SIG-M5 (cell line): ENCODE results near the gene ARFGAP3.
"Not testable (repeated sequence)": the region's sequence is repeated elsewhere in the genome, so short reads cannot be mapped to it uniquely, and the experiment has no call there.

Experiments
- DNase-seq: peaks from one replicate; lab custom pipeline; 2025; lab: John Stamatoyannopoulos, UW

Gene ARFGAP3

GRCh38 chr22:42794551-42795510 lies 62.2 kb downstream of the ARFGAP3 start:
- no peak for DNase-seq

- no peak for DNase-seq
Measured at GRCh38 chr22:42793848-42794405, 63.1 kb downstream of the ARFGAP3 start.

- no peak for DNase-seq
Measured at GRCh38 chr22:42792909-42793847, 63.9 kb downstream of the ARFGAP3 start.

- no peak for DNase-seq
Measured at GRCh38 chr22:42792453-42792908, 64.6 kb downstream of the ARFGAP3 start.

- DNase-seq = no peak
Measured at GRCh38 chr22:42791721-42792452, 65.2 kb downstream of the ARFGAP3 start.

- DNase-seq = no peak
Measured at GRCh38 chr22:42788466-42788865, 68.6 kb downstream of the ARFGAP3 start.

- DNase-seq = no peak
Measured at GRCh38 chr22:42788021-42788420, 69.1 kb downstream of the ARFGAP3 start.

- no peak for DNase-seq
Measured at GRCh38 chr22:42787357-42787736, 69.7 kb downstream of the ARFGAP3 start.

GRCh38 chr22:42786606-42787356 lies 70.3 kb downstream of the ARFGAP3 start:
- DNase-seq = no peak

- no peak for DNase-seq
Measured at GRCh38 chr22:42785706-42786499, 71.2 kb downstream of the ARFGAP3 start.

GRCh38 chr22:42782306-42782705 lies 74.8 kb downstream of the ARFGAP3 start:
- not testable (repeated sequence) for DNase-seq

- peak; percentile 46 for DNase-seq
Measured at GRCh38 chr22:42780070-42780540, 77.0 kb downstream of the ARFGAP3 start.

- DNase-seq = no peak
Measured at GRCh38 chr22:42777126-42777525, 79.9 kb downstream of the ARFGAP3 start.

GRCh38 chr22:42773167-42773566 lies 83.9 kb downstream of the ARFGAP3 start:
- no peak for DNase-seq

- DNase-seq = no peak
Measured at GRCh38 chr22:42772647-42773046, 84.4 kb downstream of the ARFGAP3 start.

GRCh38 chr22:42770941-42771647 lies 86.0 kb downstream of the ARFGAP3 start:
- DNase-seq = no peak

GRCh38 chr22:42770448-42770726 lies 86.7 kb downstream of the ARFGAP3 start:
- DNase-seq = no peak

GRCh38 chr22:42769574-42770447 lies 87.3 kb downstream of the ARFGAP3 start:
- DNase-seq = no peak

GRCh38 chr22:42769238-42769573 lies 87.9 kb downstream of the ARFGAP3 start:
- no peak for DNase-seq
